SU-DHL-6 (cell line): ENCODE results near the gene UPB1.

Experiments used
- EZH2phosphoT487 ChIP-seq: fragments of 200-600 bp; sonication (generic), shearing (Covaris generic); conservative IDR thresholded peaks from 2 replicates; pipeline ENCODE4 v1.6.1; 2018; ENCODE audit warnings: mild to moderate bottlenecking, antibody characterized with exemption, low read length, moderate library complexity, mixed read lengths
- TF ChIP-seq, protein P1 (sequence below): fragments of 200-600 bp; sonication (generic); IDR thresholded peaks from one replicate; pipeline ENCODE4 v1.5.1; 2017; ENCODE audit warnings: antibody characterized with exemption, mild to moderate bottlenecking, low read length, moderate library complexity; ENCODE audit not compliant: insufficient read depth, poor library complexity, severe bottlenecking

DNA sequence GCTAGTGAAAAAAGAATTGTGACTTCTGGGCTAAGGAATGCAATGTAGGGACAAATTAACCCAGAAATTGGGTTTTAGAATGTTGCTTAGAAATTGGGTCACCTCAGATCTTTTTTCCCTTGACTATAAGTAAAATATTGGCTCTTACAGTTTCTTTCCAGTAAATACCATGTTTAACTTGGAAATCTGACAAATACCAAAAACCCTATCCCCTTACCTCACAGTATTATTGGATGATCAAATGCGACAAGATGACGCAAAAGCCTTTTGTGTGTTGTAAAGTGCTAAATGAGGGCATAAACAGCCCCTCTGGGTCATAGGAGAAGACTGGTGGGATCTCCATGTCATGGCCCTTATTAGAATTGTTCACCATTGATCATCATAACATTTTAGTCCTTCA is 6.1 kb upstream of the UPB1 start:
- TF ChIP-seq, protein P1, sequence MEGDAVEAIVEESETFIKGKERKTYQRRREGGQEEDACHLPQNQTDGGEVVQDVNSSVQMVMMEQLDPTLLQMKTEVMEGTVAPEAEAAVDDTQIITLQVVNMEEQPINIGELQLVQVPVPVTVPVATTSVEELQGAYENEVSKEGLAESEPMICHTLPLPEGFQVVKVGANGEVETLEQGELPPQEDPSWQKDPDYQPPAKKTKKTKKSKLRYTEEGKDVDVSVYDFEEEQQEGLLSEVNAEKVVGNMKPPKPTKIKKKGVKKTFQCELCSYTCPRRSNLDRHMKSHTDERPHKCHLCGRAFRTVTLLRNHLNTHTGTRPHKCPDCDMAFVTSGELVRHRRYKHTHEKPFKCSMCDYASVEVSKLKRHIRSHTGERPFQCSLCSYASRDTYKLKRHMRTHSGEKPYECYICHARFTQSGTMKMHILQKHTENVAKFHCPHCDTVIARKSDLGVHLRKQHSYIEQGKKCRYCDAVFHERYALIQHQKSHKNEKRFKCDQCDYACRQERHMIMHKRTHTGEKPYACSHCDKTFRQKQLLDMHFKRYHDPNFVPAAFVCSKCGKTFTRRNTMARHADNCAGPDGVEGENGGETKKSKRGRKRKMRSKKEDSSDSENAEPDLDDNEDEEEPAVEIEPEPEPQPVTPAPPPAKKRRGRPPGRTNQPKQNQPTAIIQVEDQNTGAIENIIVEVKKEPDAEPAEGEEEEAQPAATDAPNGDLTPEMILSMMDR, result no peak
- TF ChIP-seq EZH2phosphoT487, result no peak
